H9 (cell line): ENCODE measurements around the gene DCAF4. TPM values are rescaled to one million over a fixed set of nuclear protein-coding genes. Genes with fewer than 3 reads are reported as not detected.

Experiments
- DNase-seq: peaks from one replicate; pipeline ENCODE4 v3.0.0-alpha.2; 2017
- H2AFZ ChIP-seq: one replicate; pipeline ENCODE4 v1.6.1; 2013; ENCODE audit warnings: mild to moderate bottlenecking, low read length, control low read depth, moderate library complexity
- H2AK5ac ChIP-seq: 2 replicates; pipeline ENCODE4 v1.6.1; 2013; ENCODE audit warnings: low read length, control low read depth, mixed read lengths; ENCODE audit not compliant: insufficient read length
- H2BK120ac ChIP-seq: one replicate; pipeline ENCODE4 v1.6.1; 2013; ENCODE audit warnings: low read depth, mild to moderate bottlenecking, low read length, control low read depth, inconsistent platforms; ENCODE audit not compliant: poor library complexity, severe bottlenecking
- H2BK12ac ChIP-seq: 2 replicates; pipeline ENCODE4 v1.6.1; 2013; ENCODE audit warnings: low read length, control low read depth, mixed read lengths, low read depth; ENCODE audit not compliant: insufficient read length
- H2BK15ac ChIP-seq: 2 replicates; pipeline ENCODE4 v1.6.1; 2013; ENCODE audit warnings: low read depth, low read length, control low read depth
- H2BK20ac ChIP-seq: one replicate; pipeline ENCODE4 v1.6.1; 2013; ENCODE audit warnings: low read depth, mild to moderate bottlenecking, low read length, control low read depth, inconsistent platforms; ENCODE audit not compliant: poor library complexity, severe bottlenecking
- H2BK5ac ChIP-seq: 2 replicates; pipeline ENCODE4 v1.6.1; 2013; ENCODE audit warnings: low read length, control low read depth, mixed read lengths; ENCODE audit not compliant: insufficient read length
- H3K14ac ChIP-seq: 2 replicates; pipeline ENCODE4 v1.6.1; 2013; ENCODE audit warnings: low read length, control low read depth; ENCODE audit not compliant: insufficient read depth
- H3K18ac ChIP-seq: 2 replicates; pipeline ENCODE4 v1.6.1; 2013; ENCODE audit warnings: low read depth, mild to moderate bottlenecking, mixed read lengths, low read length, control low read depth; ENCODE audit not compliant: insufficient read length
- H3K23ac ChIP-seq: 2 replicates; pipeline ENCODE4 v1.6.1; 2013; ENCODE audit warnings: low read length, control low read depth, mixed read lengths, low read depth; ENCODE audit not compliant: insufficient read length
- H3K23me2 ChIP-seq: 2 replicates; pipeline ENCODE4 v1.6.1; 2013; ENCODE audit warnings: low read depth, mild to moderate bottlenecking, mixed read lengths, low read length, control low read depth; ENCODE audit not compliant: insufficient read length, poor library complexity, severe bottlenecking
- H3K27ac ChIP-seq: 2 replicates; pipeline ENCODE4 v1.5.1; 2013; ENCODE audit warnings: low read length, control low read depth, mixed read lengths, low read depth; ENCODE audit not compliant: insufficient read length
- H3K27me3 ChIP-seq: 2 replicates; pipeline ENCODE4 v1.6.1; 2013; ENCODE audit warnings: low read length, control low read depth, inconsistent platforms; ENCODE audit not compliant: insufficient read depth
- H3K4ac ChIP-seq: 2 replicates; pipeline ENCODE4 v1.6.1; 2013; ENCODE audit warnings: low read depth, mild to moderate bottlenecking, control low read depth, inconsistent platforms, low read length, moderate library complexity
- H3K4me1 ChIP-seq: 2 replicates; pipeline ENCODE4 v1.6.1; 2013; ENCODE audit warnings: low read length, control low read depth, inconsistent platforms; ENCODE audit not compliant: insufficient read depth
- H3K4me2 ChIP-seq: 2 replicates; pipeline ENCODE4 v1.6.1; 2013; ENCODE audit warnings: low read length, control low read depth, mixed read lengths; ENCODE audit not compliant: insufficient read length, insufficient read depth
- H3K56ac ChIP-seq: 2 replicates; pipeline ENCODE4 v1.6.1; 2013; ENCODE audit warnings: low read depth, mild to moderate bottlenecking, mixed read lengths, low read length, control low read depth; ENCODE audit not compliant: insufficient read length
- H3K79me1 ChIP-seq: 2 replicates; pipeline ENCODE4 v1.6.1; 2013; ENCODE audit warnings: low read depth, mild to moderate bottlenecking, moderate library complexity, low read length, control low read depth, inconsistent platforms; ENCODE audit not compliant: insufficient read depth, poor library complexity, severe bottlenecking
- H3K79me2 ChIP-seq: 2 replicates; pipeline ENCODE4 v1.6.1; 2013; ENCODE audit warnings: low read length, control low read depth, inconsistent platforms; ENCODE audit not compliant: insufficient read depth
- H3K9ac ChIP-seq: 2 replicates; pipeline ENCODE4 v1.6.1; 2013; ENCODE audit warnings: low read length, control low read depth, mixed read lengths; ENCODE audit not compliant: insufficient read length; ENCODE audit errors: extremely low read depth
- H3K9me3 ChIP-seq: one replicate; pipeline ENCODE4 v1.6.1; 2013; ENCODE audit warnings: low read depth, low read length, inconsistent platforms; ENCODE audit not compliant: control insufficient read depth
- H3T11ph ChIP-seq: one replicate; pipeline ENCODE4 v1.6.1; 2013; ENCODE audit warnings: mild to moderate bottlenecking, low read length, control low read depth, inconsistent platforms
- H4K20me1 ChIP-seq: one replicate; pipeline ENCODE4 v1.6.1; 2013; ENCODE audit not compliant: control insufficient read depth, insufficient read length, insufficient read depth
- H4K5ac ChIP-seq: 2 replicates; pipeline ENCODE4 v1.6.1; 2013; ENCODE audit warnings: low read depth, mild to moderate bottlenecking, mixed read lengths, low read length, control low read depth; ENCODE audit not compliant: insufficient read length
- H4K8ac ChIP-seq: replicated peaks from 2 replicates; pipeline ENCODE4 v1.6.1; 2013; ENCODE audit warnings: low read length, control low read depth, mixed read lengths, low read depth; ENCODE audit not compliant: insufficient read length
- H4K91ac ChIP-seq: 2 replicates; pipeline ENCODE4 v1.6.1; 2013; ENCODE audit warnings: low read depth, mild to moderate bottlenecking, moderate library complexity, mixed read lengths, low read length, control low read depth; ENCODE audit not compliant: insufficient read length
- H3K27ac Mint-ChIP-seq, 3 experiments: 2 replicates in 2 of 3; 3 replicates in 1 of 3; pipeline ENCODE4 v1.8.0; 2020 to 2021; ENCODE audit warnings: mixed read lengths in 3 of 3, mild to moderate bottlenecking in 1 of 3, moderate library complexity in 1 of 3
- H3K27me3 Mint-ChIP-seq: 2 replicates; pipeline ENCODE4 v1.8.0; 2021; ENCODE audit warnings: low read depth, mild to moderate bottlenecking, moderate library complexity, mixed read lengths
- H3K36me3 Mint-ChIP-seq, 3 experiments: 2 replicates in 2 of 3; 3 replicates in 1 of 3; pipeline ENCODE4 v1.8.0; 2020 to 2021; ENCODE audit warnings: low read depth in 3 of 3, mixed read lengths in 3 of 3; ENCODE audit not compliant: insufficient read depth in 1 of 3
- H3K4me1 Mint-ChIP-seq, 2 experiments: 2 replicates each; pipeline ENCODE4 v1.8.0; 2020; ENCODE audit warnings: mixed read lengths in 2 of 2
- H3K4me3 Mint-ChIP-seq, 2 experiments: 2 replicates in 1 of 2; 3 replicates in 1 of 2; pipeline ENCODE4 v1.8.0; 2020 to 2021; ENCODE audit warnings: mild to moderate bottlenecking in 2 of 2, mixed read lengths in 2 of 2, moderate library complexity in 1 of 2
- H3K9me3 Mint-ChIP-seq, 2 experiments: 2 replicates in 1 of 2; 3 replicates in 1 of 2; pipeline ENCODE4 v1.8.0; 2020; ENCODE audit warnings: mild to moderate bottlenecking in 2 of 2, mixed read lengths in 2 of 2, moderate library complexity in 1 of 2
- WGBS: extraction: QIAGEN DNeasy Blood & Tissue Kit; methylation state at CpG from one replicate; pipeline ENCODE4 v1.1.7; 2013; ENCODE audit warnings: missing lambda C conversion rate, low lambda C conversion rate, mixed read lengths; ENCODE audit not compliant: insufficient read length; ENCODE audit errors: extremely low coverage; 5-methylcytosine and 5-hydroxymethylcytosine counted together
- total RNA-seq: library from RNA; stranded (reverse); gene quantifications from 2 replicates; pipeline ENCODE4 v1.2.1, GENCODE V29; 2021
- TF ChIP-seq, protein P1 (sequence below): fragments of 200-600 bp; sonication (generic); conservative IDR thresholded peaks from 3 replicates; pipeline ENCODE4 v1.8.0; 2021; ENCODE audit warnings: antibody characterized with exemption, mild to moderate bottlenecking

The DCAF4 gene
- total RNA-seq, 1 experiment from 2014 or later: 32.0 TPM

DNA sequence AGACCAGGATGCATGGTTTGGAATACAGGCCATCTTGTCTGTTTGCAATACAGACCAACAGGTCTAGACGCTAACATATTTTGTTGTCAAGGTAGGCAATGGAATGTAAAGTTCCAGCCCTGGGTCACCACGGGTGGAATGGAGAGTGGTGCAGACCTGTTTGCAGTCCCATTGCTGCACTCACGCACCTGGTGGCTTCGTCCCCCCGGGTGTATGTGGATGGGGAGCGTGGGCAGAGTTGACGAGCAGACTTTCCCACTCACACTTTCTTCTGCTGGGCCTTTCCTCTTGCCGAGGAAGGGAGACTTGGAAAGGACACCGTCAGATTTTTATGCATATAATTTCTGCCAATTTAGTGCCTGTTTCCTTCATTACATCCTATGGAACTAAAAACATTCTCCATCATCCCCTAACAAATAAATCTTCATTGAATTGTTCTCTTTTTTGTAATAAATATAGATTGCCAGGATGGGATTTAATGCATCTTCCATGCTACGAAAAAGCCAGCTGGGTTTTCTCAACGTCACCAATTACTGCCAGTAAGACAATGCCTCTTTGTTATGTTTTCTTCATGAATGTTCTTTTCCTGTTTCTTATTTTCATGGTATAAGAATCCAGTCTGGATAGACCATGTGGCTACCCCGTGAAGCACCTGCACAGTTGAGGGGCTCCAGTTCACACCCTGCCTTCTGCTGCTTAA is 15.2 kb downstream of the DCAF4 start:
- H3K14ac ChIP-seq: no peak overlapping the region
- H2BK120ac ChIP-seq: no peak overlapping the region
- no CpG with 5 or more reads among the region's 12 CpGs for WGBS
- no peak overlapping the region for H4K8ac ChIP-seq
- H3T11ph ChIP-seq: no peak overlapping the region
- H3K27ac Mint-ChIP-seq: no peak overlapping the region
- H2BK5ac ChIP-seq: no peak overlapping the region
- no peak overlapping the region for H3K23ac ChIP-seq
- H3K4me1 ChIP-seq: no peaks in the 10 kb centered on the region
- H3K4me1 Mint-ChIP-seq: peaks cover 0 to 3% of the 10 kb centered on the region in 2 experiments; a peak in 1 of 4 replicates
- no peak overlapping the region for H2BK15ac ChIP-seq
- no peaks in the 10 kb centered on the region for H3K9me3 Mint-ChIP-seq
- no peak overlapping the region for H4K5ac ChIP-seq
- H3K4ac ChIP-seq: no peak overlapping the region
- no peak overlapping the region for H3K18ac ChIP-seq
- H3K9me3 ChIP-seq: no peaks in the 10 kb centered on the region
- H4K91ac ChIP-seq: no peak overlapping the region
- no peak overlapping the region for H2AFZ ChIP-seq
- no peaks in the 10 kb centered on the region for H3K79me2 ChIP-seq
- no peak overlapping the region for H2BK20ac ChIP-seq
- no peak overlapping the region for H2BK12ac ChIP-seq
- no peak overlapping the region for H3K56ac ChIP-seq
- no peak overlapping the region for H2AK5ac ChIP-seq
- no peak for DNase-seq
- no peaks in the 10 kb centered on the region for H4K20me1 ChIP-seq
- peaks cover 5 to 60% (median 31%) of the 10 kb centered on the region in 3 experiments; a peak in 6 of 7 replicates for H3K36me3 Mint-ChIP-seq
- H3K79me1 ChIP-seq: no peaks in the 10 kb centered on the region
- no peaks in the 10 kb centered on the region for H3K23me2 ChIP-seq
- no peaks in the 10 kb centered on the region for H3K27me3 ChIP-seq
- TF ChIP-seq, protein P1, sequence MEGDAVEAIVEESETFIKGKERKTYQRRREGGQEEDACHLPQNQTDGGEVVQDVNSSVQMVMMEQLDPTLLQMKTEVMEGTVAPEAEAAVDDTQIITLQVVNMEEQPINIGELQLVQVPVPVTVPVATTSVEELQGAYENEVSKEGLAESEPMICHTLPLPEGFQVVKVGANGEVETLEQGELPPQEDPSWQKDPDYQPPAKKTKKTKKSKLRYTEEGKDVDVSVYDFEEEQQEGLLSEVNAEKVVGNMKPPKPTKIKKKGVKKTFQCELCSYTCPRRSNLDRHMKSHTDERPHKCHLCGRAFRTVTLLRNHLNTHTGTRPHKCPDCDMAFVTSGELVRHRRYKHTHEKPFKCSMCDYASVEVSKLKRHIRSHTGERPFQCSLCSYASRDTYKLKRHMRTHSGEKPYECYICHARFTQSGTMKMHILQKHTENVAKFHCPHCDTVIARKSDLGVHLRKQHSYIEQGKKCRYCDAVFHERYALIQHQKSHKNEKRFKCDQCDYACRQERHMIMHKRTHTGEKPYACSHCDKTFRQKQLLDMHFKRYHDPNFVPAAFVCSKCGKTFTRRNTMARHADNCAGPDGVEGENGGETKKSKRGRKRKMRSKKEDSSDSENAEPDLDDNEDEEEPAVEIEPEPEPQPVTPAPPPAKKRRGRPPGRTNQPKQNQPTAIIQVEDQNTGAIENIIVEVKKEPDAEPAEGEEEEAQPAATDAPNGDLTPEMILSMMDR: no peak
- H3K4me3 Mint-ChIP-seq: no peak overlapping the region
- H3K27ac ChIP-seq: no peak overlapping the region
- no peaks in the 10 kb centered on the region for H3K27me3 Mint-ChIP-seq
- H3K4me2 ChIP-seq: no peak overlapping the region
- no peak overlapping the region for H3K9ac ChIP-seq
